Panc1 (cell line): ENCODE results near the gene SLCO3A1. TPM values are rescaled to one million over a fixed set of nuclear protein-coding genes. Genes with fewer than 3 reads are reported as not detected.

ENCODE experiments used
- ATAC-seq: fragments of 200-7000 bp; cut with Tn5 transposase; 2 replicates; pipeline ENCODE4 v1.9.1; 2020; ENCODE audit warnings: mild to moderate bottlenecking, moderate library complexity
- BruUV-seq: library from RNA; stranded (reverse); fragments of 400-500 nt; replicated peaks from 2 replicates; lab custom pipeline; 2021; lab: Mats Ljungman, UMichigan
- CTCF ChIA-PET: fragments of 300-600 bp; sonication (Branson Sonifier 250); formaldehyde crosslinking; loops from one replicate; lab custom pipeline; 2022; ENCODE audit warnings: antibody characterized with exemption; lab: Charles Lee
- POLR2A ChIA-PET: fragments of 300-600 bp; sonication (Branson Sonifier 250); formaldehyde crosslinking; loops from one replicate; lab custom pipeline; 2022; ENCODE audit warnings: antibody characterized with exemption; lab: Charles Lee
- DNase-seq: peaks from one replicate; pipeline ENCODE4 v3.0.0-alpha.2; 2010; ENCODE audit warnings: low read depth, low spot score
- H3K27ac ChIP-seq: 2 replicates; pipeline ENCODE4 v1.5.1; 2011; ENCODE audit warnings: mild to moderate bottlenecking, low read length, inconsistent platforms
- H3K27me3 ChIP-seq: fragments of 200-500 bp; sonication (Bioruptor generic); 2 replicates; pipeline ENCODE4 v1.6.0; 2014; ENCODE audit warnings: low read length, inconsistent platforms; ENCODE audit not compliant: control insufficient read depth, insufficient read depth
- H3K36me3 ChIP-seq: fragments of 200-500 bp; sonication (Bioruptor generic); 2 replicates; pipeline ENCODE4 v1.5.1; 2014; ENCODE audit warnings: inconsistent platforms, mild to moderate bottlenecking, low read length, moderate library complexity; ENCODE audit not compliant: control insufficient read depth, insufficient read depth
- H3K4me1 ChIP-seq: 2 replicates; pipeline ENCODE4 v1.5.1; 2011; ENCODE audit warnings: inconsistent platforms, mild to moderate bottlenecking, low read length, moderate library complexity; ENCODE audit not compliant: control insufficient read depth, insufficient read depth
- H3K4me3 ChIP-seq, 2 experiments: 2 replicates each; pipeline ENCODE4 v1.5.1; 2011 to 2012; ENCODE audit warnings: low read depth in 2 of 2, low read length in 2 of 2, mild to moderate bottlenecking in 2 of 2, inconsistent platforms in 1 of 2, moderate library complexity in 1 of 2
- H3K9me3 ChIP-seq: fragments of 200-500 bp; sonication (Bioruptor generic); 2 replicates; pipeline ENCODE4 v1.5.1; 2014; ENCODE audit warnings: low read depth, mild to moderate bottlenecking, inconsistent platforms, low read length, moderate library complexity; ENCODE audit not compliant: control insufficient read depth, insufficient read depth
- CTCF ChIP-seq: fragments of 450-650 bp; IDR thresholded peaks from 2 replicates; pipeline ENCODE4 v1.5.1; 2017; ENCODE audit warnings: mild to moderate bottlenecking
- POLR2AphosphoS5 ChIP-seq: IDR thresholded peaks from 2 replicates; pipeline ENCODE4 v1.6.1; 2012; ENCODE audit warnings: mild to moderate bottlenecking, low read depth, low read length, moderate library complexity
- REST ChIP-seq, 2 experiments: IDR thresholded peaks; 2 replicates each; pipeline ENCODE4 v1.6.1; 2011 to 2012; ENCODE audit warnings: low read depth in 2 of 2, control low read depth in 1 of 2, low read length in 1 of 2, mild to moderate bottlenecking in 1 of 2, moderate library complexity in 1 of 2; ENCODE audit not compliant: insufficient read depth in 1 of 2
- SIN3A ChIP-seq: IDR thresholded peaks from 2 replicates; pipeline ENCODE4 v1.6.1; 2012; ENCODE audit warnings: low read depth, mild to moderate bottlenecking, low read length, moderate library complexity, borderline replicate concordance; ENCODE audit not compliant: insufficient read depth
- TCF7L2 ChIP-seq: IDR thresholded peaks from 2 replicates; pipeline ENCODE4 v1.6.1; 2011; ENCODE audit warnings: mild to moderate bottlenecking, low read depth, low read length, inconsistent platforms
- in situ Hi-C: cut with HindIII; loops from 2 replicates; pipeline ENCODE4 v1.10.0; 2016; ENCODE audit warnings: low sequenced_read_pairs, low pct_unique_long_range_greater_than_20kb
- intact Hi-C: fragments of 100-400 bp; cut with micrococcal nuclease; formaldehyde crosslinking; loops from one replicate; pipeline ENCODE4 v1.10.0; 2022; ENCODE audit not compliant: unreplicated experiment
- total RNA-seq: library from RNA; stranded (reverse); gene quantifications from one replicate; pipeline ENCODE4 v1.2.1, GENCODE V29; 2021; ENCODE audit not compliant: unreplicated experiment

The SLCO3A1 gene
- total RNA-seq, 1 experiment from 2014 or later = 20.6 TPM

- Histone ChIP-seq H3K27me3 (no peaks in the 10 kb centered on the region), H3K4me3 (no peak overlapping the region), H3K4me1 (no peaks in the 10 kb centered on the region), H3K9me3 (peaks cover 6% of the 10 kb centered on the region; the same call in 1 of the 2 replicates), H3K36me3 (no peaks in the 10 kb centered on the region), H3K27ac (no peak overlapping the region)
- ATAC-seq (no peak), DNase-seq (no peak)
- ChIA-PET POLR2A (no interaction called here), CTCF (no interaction called here)
- intact Hi-C loops = no loop called here
- in situ Hi-C loops = no loop called here
- TF ChIP-seq POLR2AphosphoS5 = no peak
- no peak for TF ChIP-seq TCF7L2
- TF ChIP-seq CTCF = no peak
- no peak for TF ChIP-seq REST (IDR thresholded peaks at IDR 0.05; ENCODE audit: insufficient read depth in 1 of 2, low read depth in 2 of 2, low read length in 1 of 2)
- TF ChIP-seq SIN3A = no peak
- BruUV-seq = no TSS peak
Measured at GRCh38 chr15:91816942-91817341, 36.6 kb upstream of the SLCO3A1 start.

- TF ChIP-seq POLR2AphosphoS5 = no peak
- TF ChIP-seq TCF7L2 = no peak
- no peak for TF ChIP-seq REST (IDR thresholded peaks at IDR 0.05; ENCODE audit: insufficient read depth in 1 of 2, low read depth in 2 of 2, low read length in 1 of 2)
- TF ChIP-seq SIN3A = no peak
- TF ChIP-seq CTCF = no peak
- Histone ChIP-seq H3K4me1 (no peaks in the 10 kb centered on the region), H3K36me3 (no peaks in the 10 kb centered on the region), H3K4me3 (no peak overlapping the region), H3K9me3 (no peaks in the 10 kb centered on the region), H3K27ac (no peak overlapping the region), H3K27me3 (no peaks in the 10 kb centered on the region)
- no TSS peak for BruUV-seq
- no peak for ATAC-seq
- in situ Hi-C loops (no loop called here), intact Hi-C loops (no loop called here)
- no peak for DNase-seq
- POLR2A ChIA-PET = no interaction called here
- CTCF ChIA-PET = interaction anchor here (0.9 kb wide), 1 partner anchor 256 kb away, joined by 3 read pairs; no protein-coding TSS in a partner anchor
Measured at GRCh38 chr15:91821458-91821857, 32.0 kb upstream of the SLCO3A1 start.
